HEK293 (cell line): ENCODE results near the gene CCNJL.

Source experiments
- CTCF ChIA-PET: fragments of 350-600 bp; formaldehyde crosslinking; extraction: SDS; loops from one replicate; lab custom pipeline; 2021; ENCODE audit warnings: antibody characterized with exemption; lab: Yijun Ruan, JAX
- POLR2A ChIA-PET: fragments of 300-600 bp; formaldehyde crosslinking; extraction: SDS; loops from one replicate; lab custom pipeline; 2020; ENCODE audit warnings: antibody characterized with exemption, inconsistent platforms; lab: Yijun Ruan, JAX
- H3K27ac ChIP-seq: fragments of 200-500 bp; sonication (Bioruptor generic); 2 replicates; pipeline ENCODE4 v1.5.1; 2014; ENCODE audit warnings: low read depth, low read length, control low read depth, inconsistent platforms; ENCODE audit errors: extremely low read depth
- H3K36me3 ChIP-seq, 2 experiments: fragments of 200-500 bp in 1 of 2; sonication (Bioruptor generic) in 1 of 2; 1 replicate in 1 of 2; 2 replicates in 1 of 2; pipeline ENCODE4 v1.5.1; 2014 to 2017; ENCODE audit warnings: inconsistent platforms in 2 of 2, low read length in 2 of 2; ENCODE audit not compliant: control insufficient read depth in 2 of 2, insufficient read depth in 1 of 2
- H3K4me1 ChIP-seq: fragments of 200-500 bp; sonication (Bioruptor generic); 2 replicates; pipeline ENCODE4 v1.5.1; 2014; ENCODE audit warnings: mild to moderate bottlenecking, low read length, inconsistent platforms; ENCODE audit not compliant: control insufficient read depth, insufficient read depth
- H3K4me3 ChIP-seq: 2 replicates; pipeline ENCODE4 v1.5.1; 2011; ENCODE audit warnings: low read depth, mild to moderate bottlenecking, control low read depth, low read length, moderate library complexity
- H3K9me3 ChIP-seq: fragments of 200-500 bp; sonication (Bioruptor generic); 2 replicates; pipeline ENCODE4 v1.5.1; 2014; ENCODE audit warnings: low read depth, low read length, inconsistent platforms; ENCODE audit not compliant: control insufficient read depth, insufficient read depth
- GLIS2 ChIP-seq: fragments of 450-650 bp; formaldehyde crosslinking; IDR thresholded peaks from 2 replicates; pipeline ENCODE4 v1.5.1; 2016; ENCODE audit warnings: missing biosample characterization, missing genetic modification characterization
- PRDM6 ChIP-seq: fragments of 450-650 bp; formaldehyde crosslinking; IDR thresholded peaks from 2 replicates; pipeline ENCODE4 v1.5.1; 2017; ENCODE audit warnings: missing biosample characterization, missing genetic modification characterization
- SCRT1 ChIP-seq: fragments of 450-650 bp; formaldehyde crosslinking; IDR thresholded peaks from 2 replicates; pipeline ENCODE4 v1.5.1; 2016; ENCODE audit warnings: missing biosample characterization, missing genetic modification characterization, borderline replicate concordance
- YY1 ChIP-seq: fragments of 450-650 bp; formaldehyde crosslinking; IDR thresholded peaks from 2 replicates; pipeline ENCODE4 v1.5.1; 2018; ENCODE audit warnings: missing biosample characterization, missing genetic modification characterization
- YY2 ChIP-seq: fragments of 450-650 bp; formaldehyde crosslinking; IDR thresholded peaks from 2 replicates; pipeline ENCODE4 v1.5.1; 2016; ENCODE audit warnings: missing biosample characterization, missing genetic modification characterization
- ZBTB21 ChIP-seq: fragments of 450-650 bp; formaldehyde crosslinking; IDR thresholded peaks from 2 replicates; pipeline ENCODE4 v1.5.1; 2017; ENCODE audit warnings: missing biosample characterization, missing genetic modification characterization
- ZNF132 ChIP-seq: fragments of 450-650 bp; formaldehyde crosslinking; IDR thresholded peaks from 2 replicates; pipeline ENCODE4 v1.5.1; 2017; ENCODE audit warnings: missing biosample characterization, missing genetic modification characterization, borderline replicate concordance
- ZNF140 ChIP-seq: fragments of 450-650 bp; formaldehyde crosslinking; IDR thresholded peaks from 2 replicates; pipeline ENCODE4 v1.5.1; 2016; ENCODE audit warnings: missing biosample characterization, missing genetic modification characterization
- ZNF155 ChIP-seq: fragments of 450-650 bp; formaldehyde crosslinking; IDR thresholded peaks from 2 replicates; pipeline ENCODE4 v1.5.1; 2016; ENCODE audit warnings: missing biosample characterization, missing genetic modification characterization
- ZNF19 ChIP-seq: fragments of 450-650 bp; formaldehyde crosslinking; IDR thresholded peaks from 2 replicates; pipeline ENCODE4; 2016; ENCODE audit warnings: missing biosample characterization, missing genetic modification characterization, low read depth
- ZNF2 ChIP-seq: fragments of 450-650 bp; formaldehyde crosslinking; IDR thresholded peaks from 2 replicates; pipeline ENCODE4 v1.5.1; 2016; ENCODE audit warnings: missing biosample characterization, missing genetic modification characterization
- ZNF202 ChIP-seq: fragments of 450-650 bp; formaldehyde crosslinking; IDR thresholded peaks from 2 replicates; pipeline ENCODE4 v1.5.1; 2016; ENCODE audit warnings: missing biosample characterization, missing genetic modification characterization, borderline replicate concordance
- ZNF221 ChIP-seq: fragments of 450-650 bp; formaldehyde crosslinking; IDR thresholded peaks from 2 replicates; pipeline ENCODE4 v1.5.1; 2017; ENCODE audit warnings: missing biosample characterization, missing genetic modification characterization, borderline replicate concordance
- ZNF292 ChIP-seq: fragments of 450-650 bp; formaldehyde crosslinking; IDR thresholded peaks from 2 replicates; pipeline ENCODE4 v1.5.1; 2016; ENCODE audit warnings: low read depth, missing biosample characterization, missing genetic modification characterization, borderline replicate concordance
- ZNF324 ChIP-seq: fragments of 450-650 bp; formaldehyde crosslinking; IDR thresholded peaks from 2 replicates; pipeline ENCODE4 v1.5.1; 2016; ENCODE audit warnings: missing biosample characterization, missing genetic modification characterization
- ZNF354C ChIP-seq: fragments of 450-650 bp; formaldehyde crosslinking; IDR thresholded peaks from 2 replicates; pipeline ENCODE4 v1.5.1; 2016; ENCODE audit warnings: missing biosample characterization, missing genetic modification characterization, low read depth, borderline replicate concordance
- ZNF362 ChIP-seq: fragments of 450-650 bp; formaldehyde crosslinking; IDR thresholded peaks from 2 replicates; pipeline ENCODE4 v1.5.1; 2016; ENCODE audit warnings: missing biosample characterization, missing genetic modification characterization
- ZNF391 ChIP-seq: fragments of 450-650 bp; formaldehyde crosslinking; IDR thresholded peaks from 2 replicates; pipeline ENCODE4 v1.5.1; 2016; ENCODE audit warnings: low read depth, missing biosample characterization, missing genetic modification characterization, borderline replicate concordance
- ZNF404 ChIP-seq: fragments of 450-650 bp; formaldehyde crosslinking; IDR thresholded peaks from 2 replicates; pipeline ENCODE4 v1.5.1; 2017; ENCODE audit warnings: missing biosample characterization, missing genetic modification characterization
- ZNF48 ChIP-seq: fragments of 450-650 bp; formaldehyde crosslinking; IDR thresholded peaks from 2 replicates; pipeline ENCODE4 v1.5.1; 2016; ENCODE audit warnings: missing biosample characterization, missing genetic modification characterization
- ZNF560 ChIP-seq: fragments of 450-650 bp; formaldehyde crosslinking; IDR thresholded peaks from 2 replicates; pipeline ENCODE4 v1.5.1; 2017; ENCODE audit warnings: missing biosample characterization, missing genetic modification characterization, borderline replicate concordance
- ZNF629 ChIP-seq: fragments of 450-650 bp; formaldehyde crosslinking; IDR thresholded peaks from 2 replicates; pipeline ENCODE4 v1.5.1; 2017; ENCODE audit warnings: missing biosample characterization, missing genetic modification characterization
- ZNF660 ChIP-seq: fragments of 450-650 bp; IDR thresholded peaks from 2 replicates; pipeline ENCODE4 v1.5.1; 2018; ENCODE audit warnings: missing biosample characterization, mild to moderate bottlenecking, missing genetic modification characterization
- TF ChIP-seq, protein P1 (sequence below): fragments of 450-650 bp; formaldehyde crosslinking; IDR thresholded peaks from 2 replicates; pipeline ENCODE4; 2016; ENCODE audit warnings: missing biosample characterization, missing genetic modification characterization
- TF ChIP-seq, protein P2 (sequence below): fragments of 450-650 bp; formaldehyde crosslinking; IDR thresholded peaks from 2 replicates; pipeline ENCODE4 v1.5.1; 2016; ENCODE audit warnings: missing biosample characterization, missing genetic modification characterization

Gene CCNJL

DNA sequence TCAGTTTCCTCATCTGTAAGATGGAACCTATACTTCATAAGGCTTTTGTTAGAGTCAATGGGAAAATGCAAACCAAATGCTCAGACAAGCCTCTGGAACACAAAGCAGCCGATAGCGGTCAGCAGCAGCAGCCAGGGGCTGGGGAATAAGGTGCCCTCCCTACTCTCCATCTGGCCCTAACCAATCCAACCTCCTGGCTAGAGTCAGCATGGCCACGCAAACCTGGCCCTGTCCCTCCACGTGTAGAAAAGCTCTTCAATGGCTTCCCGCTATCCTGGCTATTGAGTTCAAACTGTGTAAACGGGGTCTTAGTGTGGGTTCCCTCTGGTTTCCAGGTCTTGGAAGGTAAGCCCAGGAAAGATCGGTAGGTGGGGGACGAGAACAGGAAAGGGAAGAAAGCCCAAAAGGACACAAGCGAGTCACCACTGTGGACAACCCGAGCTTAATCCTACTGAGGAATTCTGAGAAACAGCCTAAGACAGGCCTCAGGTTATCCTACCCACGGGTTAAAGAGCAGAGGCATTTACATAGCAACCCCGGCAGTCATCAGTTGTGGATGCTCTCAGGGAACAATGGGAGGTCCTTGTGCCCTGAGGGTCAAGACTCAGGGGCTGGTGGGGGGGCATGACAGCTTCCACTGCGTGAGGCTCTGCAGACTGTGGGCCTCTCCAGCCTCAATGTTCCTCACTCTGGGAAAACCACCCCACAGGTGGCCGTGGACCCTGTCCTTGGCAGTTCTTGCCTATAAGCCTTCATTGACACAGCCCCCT is 52.2 kb downstream of the CCNJL start:
- Histone ChIP-seq H3K27ac (no peak overlapping the region), H3K36me3 (no peaks in the 10 kb centered on the region), H3K4me3 (no peak overlapping the region), H3K9me3 (no peaks in the 10 kb centered on the region), H3K4me1 (peaks cover 3% of the 10 kb centered on the region; the same call in 1 of the 2 replicates)
- CTCF ChIA-PET = interaction anchor here (0.7 kb wide), 1 partner anchor 1592 kb away, joined by 3 read pairs; no protein-coding TSS in a partner anchor
- POLR2A ChIA-PET = no interaction called here
- TF ChIP-seq, protein P1, sequence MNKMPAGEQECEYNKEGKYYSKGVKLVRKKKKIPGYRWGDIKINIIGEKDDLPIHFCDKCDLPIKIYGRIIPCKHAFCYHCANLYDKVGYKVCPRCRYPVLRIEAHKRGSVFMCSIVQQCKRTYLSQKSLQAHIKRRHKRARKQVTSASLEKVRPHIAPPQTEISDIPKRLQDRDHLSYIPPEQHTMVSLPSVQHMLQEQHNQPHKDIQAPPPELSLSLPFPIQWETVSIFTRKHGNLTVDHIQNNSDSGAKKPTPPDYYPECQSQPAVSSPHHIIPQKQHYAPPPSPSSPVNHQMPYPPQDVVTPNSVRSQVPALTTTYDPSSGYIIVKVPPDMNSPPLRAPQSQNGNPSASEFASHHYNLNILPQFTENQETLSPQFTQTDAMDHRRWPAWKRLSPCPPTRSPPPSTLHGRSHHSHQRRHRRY (tag by site-specific recombination) = no peak
- TF ChIP-seq PRDM6 (tag by site-specific recombination) (no peak), ZNF221 (tag by site-specific recombination) (no peak), ZNF391 (tag by site-specific recombination) (no peak), ZNF362 (tag by site-specific recombination) (no peak), GLIS2 (tag by site-specific recombination) (no peak), ZNF629 (tag by site-specific recombination) (no peak), ZNF19 (tag by site-specific recombination) (no peak), ZNF140 (tag by site-specific recombination) (no peak), ZNF48 (tag by site-specific recombination) (no peak), ZNF2 (no peak)

- Histone ChIP-seq H3K4me3 (no peak overlapping the region), H3K27ac (no peak overlapping the region), H3K36me3 (peaks cover 0 to 3% of the 10 kb centered on the region in 2 experiments; a peak in 1 of 3 replicates), H3K9me3 (no peaks in the 10 kb centered on the region), H3K4me1 (peaks cover 3% of the 10 kb centered on the region; the same call in 1 of the 2 replicates)
- POLR2A ChIA-PET = no interaction called here
- CTCF ChIA-PET = no interaction called here
- TF ChIP-seq ZNF202 (no peak), YY1 (tag by site-specific recombination) (no peak), ZNF292 (no peak), ZBTB21 (no peak), ZNF560 (tag by site-specific recombination) (no peak), ZNF404 (tag by site-specific recombination) (no peak), YY2 (tag by site-specific recombination) (no peak), ZNF132 (tag by site-specific recombination) (no peak), ZNF324 (tag by site-specific recombination) (no peak), ZNF155 (tag by site-specific recombination) (no peak), SCRT1 (tag by site-specific recombination) (no peak), ZNF354C (no peak), ZNF660 (tag by site-specific recombination) (no peak)
- TF ChIP-seq, protein P2, sequence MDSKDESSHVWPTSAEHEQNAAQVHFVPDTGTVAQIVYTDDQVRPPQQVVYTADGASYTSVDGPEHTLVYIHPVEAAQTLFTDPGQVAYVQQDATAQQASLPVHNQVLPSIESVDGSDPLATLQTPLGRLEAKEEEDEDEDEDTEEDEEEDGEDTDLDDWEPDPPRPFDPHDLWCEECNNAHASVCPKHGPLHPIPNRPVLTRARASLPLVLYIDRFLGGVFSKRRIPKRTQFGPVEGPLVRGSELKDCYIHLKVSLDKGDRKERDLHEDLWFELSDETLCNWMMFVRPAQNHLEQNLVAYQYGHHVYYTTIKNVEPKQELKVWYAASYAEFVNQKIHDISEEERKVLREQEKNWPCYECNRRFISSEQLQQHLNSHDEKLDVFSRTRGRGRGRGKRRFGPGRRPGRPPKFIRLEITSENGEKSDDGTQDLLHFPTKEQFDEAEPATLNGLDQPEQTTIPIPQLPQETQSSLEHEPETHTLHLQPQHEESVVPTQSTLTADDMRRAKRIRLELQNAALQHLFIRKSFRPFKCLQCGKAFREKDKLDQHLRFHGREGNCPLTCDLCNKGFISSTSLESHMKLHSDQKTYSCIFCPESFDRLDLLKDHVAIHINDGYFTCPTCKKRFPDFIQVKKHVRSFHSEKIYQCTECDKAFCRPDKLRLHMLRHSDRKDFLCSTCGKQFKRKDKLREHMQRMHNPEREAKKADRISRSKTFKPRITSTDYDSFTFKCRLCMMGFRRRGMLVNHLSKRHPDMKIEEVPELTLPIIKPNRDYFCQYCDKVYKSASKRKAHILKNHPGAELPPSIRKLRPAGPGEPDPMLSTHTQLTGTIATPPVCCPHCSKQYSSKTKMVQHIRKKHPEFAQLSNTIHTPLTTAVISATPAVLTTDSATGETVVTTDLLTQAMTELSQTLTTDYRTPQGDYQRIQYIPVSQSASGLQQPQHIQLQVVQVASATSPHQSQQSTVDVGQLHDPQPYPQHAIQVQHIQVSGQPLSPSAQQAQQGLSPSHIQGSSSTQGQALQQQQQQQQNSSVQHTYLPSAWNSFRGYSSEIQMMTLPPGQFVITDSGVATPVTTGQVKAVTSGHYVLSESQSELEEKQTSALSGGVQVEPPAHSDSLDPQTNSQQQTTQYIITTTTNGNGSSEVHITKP (tag by site-specific recombination) = no peak
- TF ChIP-seq, all 188 proteins: peak for 0
Observed at GRCh38 chr5:160259341-160259740, 53.0 kb downstream of the CCNJL start.
